ENCODE measurements around the gene P2RX6.
"Not testable (repeated sequence)": the region's sequence is repeated elsewhere in the genome, so short reads cannot be mapped to it uniquely, and the experiment has no call there.

P2RX6 gene

GRCh38 chr22:21067075-21067900, 52.3 kb downstream of the P2RX6 start:
- DNase-seq (ENCODE audit: low read depth): no peak

DNA sequence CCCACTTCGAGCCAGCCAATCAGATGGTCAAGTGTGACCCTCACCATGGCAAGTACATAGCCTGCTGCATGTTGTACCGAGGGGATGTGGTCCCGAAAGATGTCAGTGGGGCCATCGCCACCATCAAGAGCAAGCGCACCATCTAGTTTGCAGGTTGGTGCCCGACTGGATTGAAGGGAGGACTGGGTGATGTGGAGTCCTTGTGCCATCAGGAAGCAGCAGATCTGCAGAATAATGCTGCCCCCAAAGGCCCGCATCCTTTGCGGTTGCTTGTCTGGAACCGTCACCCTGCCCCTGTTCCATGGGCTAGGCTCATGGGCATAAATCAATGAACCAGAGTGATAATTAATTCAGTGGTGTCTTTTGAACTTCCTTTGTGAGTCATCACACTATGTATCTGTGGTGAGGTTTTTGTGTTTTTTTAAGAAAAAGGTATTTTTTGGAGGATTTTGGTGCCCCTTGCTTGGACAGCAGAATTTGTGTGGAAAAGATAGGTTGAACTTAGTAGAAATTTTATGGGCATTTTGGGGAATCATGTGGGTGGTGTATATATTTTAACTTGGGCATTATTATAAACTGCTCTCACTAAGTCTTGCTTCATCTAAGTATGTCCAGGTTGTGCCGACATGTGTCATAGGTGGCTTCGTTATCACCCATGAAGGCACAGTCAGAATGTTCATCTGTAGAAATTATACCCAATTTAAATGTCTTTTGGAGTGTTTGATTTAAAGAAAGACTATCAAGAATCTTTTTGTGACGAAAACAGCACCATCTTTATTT, 53.1 kb downstream of the P2RX6 start:
- no peak for DNase-seq (ENCODE audit: low read depth)
- no peak overlapping the region for H3K4me3 ChIP-seq (ENCODE audit: low read depth, low read length)

More at GRCh38 chr22:21067075-21067900, 52.3 kb downstream of the P2RX6 start:
- no peak overlapping the region for H3K4me3 ChIP-seq (ENCODE audit: low read depth, low read length)

- no peak for DNase-seq (ENCODE audit: low read depth)
- no peak overlapping the region for H3K4me3 ChIP-seq (ENCODE audit: low read depth, low read length)
Observed at GRCh38 chr22:21068681-21069276, 53.8 kb downstream of the P2RX6 start.

- no peak overlapping the region for H3K4me3 ChIP-seq (ENCODE audit: low read depth, low read length)
- DNase-seq (ENCODE audit: low read depth): no peak
Observed at GRCh38 chr22:21069375-21069774, 54.4 kb downstream of the P2RX6 start.

GRCh38 chr22:21070690-21071615, 56.0 kb downstream of the P2RX6 start:
- DNase-seq (ENCODE audit: low read depth): no peak
- H3K4me3 ChIP-seq (ENCODE audit: low read depth, low read length): no peak overlapping the region

- not testable (repeated sequence) for H3K4me3 ChIP-seq (ENCODE audit: low read depth, low read length); DNase-seq (ENCODE audit: low read depth)
Observed at GRCh38 chr22:21071796-21072195, 56.8 kb downstream of the P2RX6 start.

DNA sequence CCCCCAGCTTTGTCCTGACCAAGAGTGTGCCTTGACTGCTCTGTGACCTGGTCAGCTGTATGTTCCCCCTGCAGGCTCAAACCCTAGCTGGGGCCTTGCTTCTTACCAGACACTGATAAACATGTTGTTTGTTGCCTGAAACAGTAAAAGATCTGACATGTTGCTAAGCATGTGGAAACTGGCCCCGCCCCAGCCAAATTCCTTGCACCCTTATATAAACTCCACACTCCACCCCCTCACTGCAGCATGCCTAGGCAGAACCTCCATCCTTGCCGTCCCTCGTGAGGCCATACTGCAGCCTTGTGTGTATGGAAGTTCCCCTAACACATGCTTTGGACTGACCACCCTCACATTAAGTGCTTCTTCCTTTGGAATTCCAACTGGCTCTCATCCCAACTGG, 58.1 kb downstream of the P2RX6 start:
- H3K4me3 ChIP-seq (ENCODE audit: low read depth, low read length): no peak overlapping the region
- DNase-seq (ENCODE audit: low read depth): no peak

DNA sequence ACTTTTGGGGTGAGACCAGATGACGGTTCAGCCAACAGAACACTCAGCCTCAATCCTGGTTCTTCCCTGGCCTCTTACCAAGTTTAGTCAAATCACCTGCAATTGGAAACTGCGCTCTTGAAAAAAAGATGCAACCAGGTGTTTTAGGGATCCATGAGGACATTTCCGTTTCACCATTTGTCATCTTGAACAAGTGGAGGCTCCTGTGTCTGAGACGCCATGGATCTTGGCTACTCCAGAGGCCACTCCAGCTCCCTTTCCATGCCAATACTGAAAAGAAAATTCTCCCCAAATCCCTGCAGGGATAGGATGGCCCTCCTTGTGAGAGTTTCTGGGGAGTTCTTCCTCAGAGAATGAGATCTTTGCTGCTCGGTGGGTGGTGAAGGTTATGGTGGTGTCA, 58.5 kb downstream of the P2RX6 start:
- no peak for DNase-seq (ENCODE audit: low read depth)
- no peak overlapping the region for H3K4me3 ChIP-seq (ENCODE audit: low read depth, low read length)

DNA sequence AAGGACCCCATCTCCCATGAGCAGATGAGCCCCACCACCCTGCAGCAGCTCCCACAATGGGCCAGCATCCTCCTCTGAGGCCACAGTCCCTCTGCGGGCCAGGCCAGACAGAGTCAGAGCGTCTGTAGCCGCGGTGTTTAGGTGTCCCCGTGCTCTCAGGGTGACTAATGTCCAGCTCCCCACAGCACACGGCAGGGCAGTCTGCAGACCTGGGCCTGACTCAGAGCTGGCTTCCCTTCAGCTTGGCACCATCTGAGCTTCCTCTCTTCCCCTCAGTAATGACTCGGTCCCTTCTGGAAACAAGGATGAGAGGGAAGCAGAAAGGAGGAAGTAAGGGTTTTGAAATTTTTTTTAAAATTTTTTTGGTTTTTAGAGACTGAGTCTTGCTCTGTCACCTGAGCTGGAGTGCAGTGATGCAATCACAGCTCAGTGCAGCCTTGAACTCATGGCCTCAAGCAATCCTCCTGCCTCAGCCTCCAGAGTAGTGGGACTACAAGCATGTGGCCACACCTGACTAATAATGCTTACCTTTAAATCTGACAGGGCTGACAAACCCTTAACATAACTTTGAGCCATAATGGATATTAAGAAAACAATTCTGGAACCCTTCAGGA, 59.2 kb downstream of the P2RX6 start:
- peak; percentile 10 for DNase-seq (ENCODE audit: low read depth)
- no peak overlapping the region for H3K4me3 ChIP-seq (ENCODE audit: low read depth, low read length)

DNA sequence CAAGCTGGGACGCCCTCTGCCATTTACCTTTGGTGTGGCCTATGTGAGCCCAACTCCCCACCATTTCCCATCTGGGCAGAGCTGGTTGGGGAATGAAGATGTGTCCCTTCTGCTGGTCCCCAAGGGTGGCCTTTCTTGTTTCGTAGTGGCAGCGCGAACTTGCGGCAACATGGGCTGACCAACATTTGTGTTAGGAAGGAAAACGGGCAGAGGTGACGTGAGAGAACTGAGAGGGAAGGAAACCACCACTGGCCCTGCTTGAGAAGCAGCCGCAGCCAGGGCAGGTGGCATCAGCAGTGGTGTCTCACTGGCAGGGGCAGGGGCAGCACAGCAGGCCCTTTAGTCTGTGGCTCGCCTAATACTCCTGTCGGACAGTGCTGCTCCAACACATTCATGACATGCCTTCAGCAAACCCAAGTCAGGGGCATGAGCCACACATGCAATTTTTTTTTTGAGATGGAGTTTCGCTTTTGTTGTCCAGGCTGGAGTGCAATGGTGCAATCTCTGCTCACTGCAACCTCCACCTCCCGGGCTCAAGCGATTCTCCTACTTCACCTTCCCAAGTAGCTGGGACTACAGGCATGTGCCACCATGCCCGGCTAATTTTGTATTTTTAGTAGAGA, 60.7 kb downstream of the P2RX6 start:
- no peak for DNase-seq (ENCODE audit: low read depth)

GRCh38 chr22:21076912-21077625, 62.1 kb downstream of the P2RX6 start:
- DNase-seq (ENCODE audit: low read depth): no peak
- no peak overlapping the region for H3K4me3 ChIP-seq (ENCODE audit: low read depth, low read length)

More for the DNA sequence above, 60.7 kb downstream of the P2RX6 start:
- H3K4me3 ChIP-seq (ENCODE audit: low read depth, low read length): no peak overlapping the region
